GM23338 (cell line): ENCODE measurements around the gene DDX24. TPM values are rescaled to one million over a fixed set of nuclear protein-coding genes. Genes with fewer than 3 reads are reported as not detected.

Experiments used
- ATAC-seq: fragments of 200-7000 bp; cut with Tn5 transposase; 3 replicates; pipeline ENCODE4 v1.9.1; 2020
- DNase-seq: peaks from one replicate; pipeline ENCODE4 v3.0.0-alpha.2; 2015; ENCODE audit warnings: low spot score
- H2AFZ ChIP-seq: fragments of 200-600 bp; sonication (generic); 2 replicates; pipeline ENCODE4 v1.8.0; 2016; ENCODE audit warnings: antibody characterized with exemption, mild to moderate bottlenecking, moderate library complexity
- H3F3A ChIP-seq: fragments of 200-600 bp; sonication (generic); replicated peaks from 2 replicates; pipeline ENCODE4 v1.8.0; 2017; ENCODE audit warnings: antibody characterized with exemption, mixed run types, low read depth
- H3K27ac ChIP-seq: fragments of 200-600 bp; sonication (generic); 2 replicates; pipeline ENCODE4 v1.6.1; 2016; ENCODE audit warnings: low read depth
- H3K27me3 ChIP-seq: fragments of 200-600 bp; sonication (generic); 2 replicates; pipeline ENCODE4 v1.8.0; 2016; ENCODE audit warnings: mild to moderate bottlenecking, mixed run types, moderate library complexity; ENCODE audit not compliant: insufficient read depth
- H3K36me3 ChIP-seq: fragments of 200-600 bp; sonication (generic); 2 replicates; pipeline ENCODE4 v1.8.0; 2016; ENCODE audit warnings: mild to moderate bottlenecking; ENCODE audit not compliant: insufficient read depth
- H3K4me1 ChIP-seq: fragments of 200-600 bp; sonication (generic); 2 replicates; pipeline ENCODE4 v1.8.0; 2016; ENCODE audit warnings: mild to moderate bottlenecking, moderate library complexity; ENCODE audit not compliant: insufficient read depth
- H3K4me2 ChIP-seq: fragments of 200-600 bp; sonication (generic); 2 replicates; pipeline ENCODE4 v1.7.1; 2017; ENCODE audit warnings: mixed run types
- H3K4me3 ChIP-seq: fragments of 200-600 bp; sonication (generic); 2 replicates; pipeline ENCODE4 v1.6.1; 2016; ENCODE audit warnings: mixed run types
- H3K79me2 ChIP-seq: fragments of 200-600 bp; sonication (generic); replicated peaks from 2 replicates; pipeline ENCODE4 v1.8.0; 2017; ENCODE audit warnings: mild to moderate bottlenecking; ENCODE audit not compliant: insufficient read depth
- H3K9me2 ChIP-seq: fragments of 200-600 bp; sonication (generic); 2 replicates; pipeline ENCODE4 v1.8.0; 2017; ENCODE audit not compliant: insufficient read depth
- H4K20me1 ChIP-seq: fragments of 200-600 bp; sonication (generic); replicated peaks from 2 replicates; pipeline ENCODE4 v1.8.0; 2017; ENCODE audit warnings: mild to moderate bottlenecking; ENCODE audit not compliant: insufficient read depth
- H3K27ac Mint-ChIP-seq: 2 replicates; pipeline ENCODE4 v1.8.0; 2020; ENCODE audit warnings: inconsistent platforms, mild to moderate bottlenecking, moderate library complexity, mixed read lengths
- H3K27me3 Mint-ChIP-seq: 3 replicates; pipeline ENCODE4 v1.8.0; 2022; ENCODE audit warnings: low read depth, mild to moderate bottlenecking, moderate library complexity, mixed read lengths, inconsistent platforms; ENCODE audit not compliant: insufficient read depth, poor library complexity
- H3K36me3 Mint-ChIP-seq: 3 replicates; pipeline ENCODE4 v1.8.0; 2021; ENCODE audit warnings: low read depth, mild to moderate bottlenecking, inconsistent platforms, moderate library complexity, mixed read lengths
- H3K4me1 Mint-ChIP-seq: 3 replicates; pipeline ENCODE4 v1.8.0; 2020; ENCODE audit warnings: mild to moderate bottlenecking, inconsistent platforms, mixed read lengths
- H3K4me3 Mint-ChIP-seq: 3 replicates; pipeline ENCODE4 v1.8.0; 2021; ENCODE audit warnings: moderate library complexity, mild to moderate bottlenecking, inconsistent platforms, mixed read lengths
- H3K9me3 Mint-ChIP-seq: 3 replicates; pipeline ENCODE4 v1.8.0; 2020; ENCODE audit warnings: moderate library complexity, mild to moderate bottlenecking, inconsistent platforms, mixed read lengths
- CREB1 ChIP-seq: fragments of 250-450 bp; sonication (Bioruptor Pico); IDR thresholded peaks from 2 replicates; pipeline ENCODE4 v1.5.0; 2020; ENCODE audit warnings: low read depth, mild to moderate bottlenecking, moderate library complexity
- CTCF ChIP-seq, 2 experiments: fragments of 200-600 bp in 1 of 2; sonication (generic) in 1 of 2; conservative IDR thresholded peaks; 2 replicates each; pipeline versions ENCODE4 v1.5.1 to v1.6.1; 2016 to 2017; ENCODE audit warnings: antibody characterized with exemption in 2 of 2, low read depth in 2 of 2, mild to moderate bottlenecking in 2 of 2, moderate library complexity in 1 of 2
- ETS1 ChIP-seq: IDR thresholded peaks from 2 replicates; pipeline ENCODE4 v1.6.1; 2016; ENCODE audit warnings: antibody characterized with exemption
- EZH2 ChIP-seq: fragments of 200-600 bp; sonication (generic); IDR thresholded peaks from one replicate; pipeline ENCODE4 v1.8.0; 2017; ENCODE audit warnings: antibody characterized with exemption, mild to moderate bottlenecking, low read depth; ENCODE audit not compliant: unreplicated experiment
- EZH2phosphoT487 ChIP-seq: fragments of 200-600 bp; sonication (generic); IDR thresholded peaks from one replicate; pipeline ENCODE4 v1.8.1; 2018; ENCODE audit warnings: antibody characterized with exemption; ENCODE audit not compliant: unreplicated experiment
- JUNB ChIP-seq: IDR thresholded peaks from one replicate; pipeline ENCODE4 v1.6.1; 2016; ENCODE audit warnings: antibody characterized with exemption; ENCODE audit not compliant: unreplicated experiment
- NANOG ChIP-seq: IDR thresholded peaks from 2 replicates; pipeline ENCODE4 v1.6.1; 2016; ENCODE audit warnings: antibody characterized with exemption, borderline replicate concordance
- POLR2AphosphoS5 ChIP-seq: IDR thresholded peaks from 2 replicates; pipeline ENCODE4 v1.6.1; 2016; ENCODE audit warnings: antibody characterized with exemption, low read depth
- REST ChIP-seq: IDR thresholded peaks from one replicate; pipeline ENCODE4 v1.6.1; 2018; ENCODE audit warnings: antibody characterized with exemption; ENCODE audit not compliant: unreplicated experiment
- STAT1 ChIP-seq: IDR thresholded peaks from one replicate; pipeline ENCODE4 v1.6.1; 2016; ENCODE audit warnings: antibody characterized with exemption; ENCODE audit not compliant: unreplicated experiment
- ZNF114 ChIP-seq: fragments of 250-450 bp; sonication (Bioruptor Pico); IDR thresholded peaks from 2 replicates; pipeline ENCODE4 v1.5.0; 2020; ENCODE audit warnings: mild to moderate bottlenecking, moderate library complexity
- ZNF331 ChIP-seq: fragments of 250-450 bp; sonication (Bioruptor Pico); IDR thresholded peaks from 2 replicates; pipeline ENCODE4 v1.5.0; 2020; ENCODE audit warnings: low read depth, mild to moderate bottlenecking, moderate library complexity
- ZNF462 ChIP-seq: fragments of 250-450 bp; sonication (Bioruptor Pico); IDR thresholded peaks from 2 replicates; pipeline ENCODE4 v1.5.0; 2020; ENCODE audit warnings: mild to moderate bottlenecking, moderate library complexity
- polyA plus RNA-seq: library from polyadenylated mRNA; unstranded; fragments of >200 nt; fragmentation: Nextera tagmentation; extraction: Ambion mirVana; gene quantifications from 2 replicates; pipeline ENCODE4 v1.2.1, GENCODE V29; 2016
- total RNA-seq: library from RNA; depleted of rRNA; stranded (reverse); fragments of >200 nt; shearing (Covaris generic); gene quantifications from 2 replicates; pipeline ENCODE4 v1.2.3, GENCODE V29; 2014

Gene DDX24
- total and polyA plus RNA-seq, 2 experiments from 2014 or later = 150 to 265 TPM

GRCh38 chr14:94026889-94027469 is 54.0 kb downstream of the DDX24 start:
- Histone ChIP-seq H3K9me2 (no peaks in the 10 kb centered on the region), H4K20me1 (no peaks in the 10 kb centered on the region), H3K4me3 (peak overlapping the region; percentile 71), H3F3A (no peaks in the 10 kb centered on the region), H2AFZ (peak overlapping the region; percentile 94), H3K4me1 (no peaks in the 10 kb centered on the region), H3K36me3 (no peaks in the 10 kb centered on the region), H3K27me3 (no peaks in the 10 kb centered on the region), H3K4me2 (peak overlapping the region; percentile 81), H3K79me2 (no peaks in the 10 kb centered on the region), H3K27ac (no peak overlapping the region)
- DNase-seq (peak; percentile 42), ATAC-seq (peak; percentile 14)
- no peaks in the 10 kb centered on the region for H3K9me3 Mint-ChIP-seq
- no peak overlapping the region for H3K27ac Mint-ChIP-seq
- peak overlapping the region; percentile 69 for H3K4me3 Mint-ChIP-seq
- H3K36me3 Mint-ChIP-seq = no peaks in the 10 kb centered on the region; the same call in 2 of the 3 replicates
- H3K27me3 Mint-ChIP-seq = peaks cover 6% of the 10 kb centered on the region
- TF ChIP-seq CREB1 (CRISPR knock-in tag) (no peak), CTCF (conservative IDR thresholded peaks at IDR 0.05; ENCODE audit: low read depth in 2 of 2) (no peak), EZH2phosphoT487 (no peak), POLR2AphosphoS5 (no peak), REST (no peak), EZH2 (no peak), ETS1 (no peak), ZNF114 (no peak), ZNF462 (CRISPR knock-in tag) (no peak), ZNF331 (no peak), JUNB (no peak), STAT1 (no peak), NANOG (no peak)
- peaks cover 20% of the 10 kb centered on the region for H3K4me1 Mint-ChIP-seq
